RWPE2 (cell line): Measurements from ENCODE around the gene ASCL5.

Source experiments
- ATAC-seq: fragments of 200-7000 bp; cut with Tn5 transposase; 3 replicates; pipeline ENCODE4 v1.9.1; 2021; ENCODE audit warnings: low read depth
- DNase-seq: peaks from one replicate; pipeline ENCODE4 v3.0.0-alpha.2; 2020; ENCODE audit warnings: low spot score
- H3K27ac ChIP-seq: fragments of 450-650 bp; 2 replicates; pipeline ENCODE4 v1.5.1; 2017; ENCODE audit warnings: mild to moderate bottlenecking; ENCODE audit not compliant: poor library complexity, severe bottlenecking
- H3K27me3 ChIP-seq: fragments of 250-450 bp; sonication (Bioruptor Pico); 2 replicates; pipeline ENCODE4 v1.5.1; 2021; ENCODE audit warnings: mild to moderate bottlenecking, moderate library complexity; ENCODE audit not compliant: insufficient read depth, poor library complexity, severe bottlenecking
- H3K36me3 ChIP-seq: fragments of 250-450 bp; sonication (Bioruptor Pico); 2 replicates; pipeline ENCODE4 v1.5.1; 2020; ENCODE audit warnings: low read depth, mild to moderate bottlenecking, moderate library complexity
- H3K4me1 ChIP-seq: fragments of 250-450 bp; sonication (Bioruptor Pico); 2 replicates; pipeline ENCODE4 v1.5.1; 2021; ENCODE audit warnings: mild to moderate bottlenecking, moderate library complexity; ENCODE audit not compliant: insufficient read depth, poor library complexity, severe bottlenecking
- H3K4me3 ChIP-seq: fragments of 250-450 bp; sonication (Bioruptor Pico); 2 replicates; pipeline ENCODE4 v1.5.1; 2021; ENCODE audit warnings: mild to moderate bottlenecking, moderate library complexity; ENCODE audit not compliant: severe bottlenecking
- H3K9me3 ChIP-seq: fragments of 250-450 bp; sonication (Bioruptor Pico); 2 replicates; pipeline ENCODE4 v1.5.1; 2021; ENCODE audit warnings: mild to moderate bottlenecking, moderate library complexity; ENCODE audit not compliant: severe bottlenecking
- TF ChIP-seq, protein P1 (sequence below): fragments of 450-650 bp; IDR thresholded peaks from one replicate; pipeline ENCODE4 v1.5.1; 2017; ENCODE audit warnings: mild to moderate bottlenecking, moderate library complexity; ENCODE audit not compliant: poor library complexity, severe bottlenecking

ASCL5 gene

DNA sequence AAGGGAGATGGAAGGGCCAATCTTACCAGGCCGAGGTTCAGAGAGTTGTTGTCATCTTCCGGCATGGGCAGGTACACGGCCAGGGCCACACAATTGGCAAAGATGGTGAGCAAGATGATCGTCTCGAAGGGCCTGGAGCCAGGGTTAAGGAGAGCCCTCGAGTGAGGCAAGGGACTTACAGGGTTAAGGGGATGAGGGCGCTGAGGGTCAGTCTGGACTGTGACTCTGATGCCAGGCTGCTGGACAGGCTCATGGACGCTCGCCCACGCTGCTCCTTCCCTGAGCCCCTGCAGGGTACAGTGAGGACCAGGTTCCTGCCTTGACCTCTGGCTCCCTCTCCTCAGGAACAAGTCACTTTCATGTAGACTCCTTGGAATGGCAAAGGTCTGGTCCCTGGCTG, 16.8 kb downstream of the ASCL5 start:
- no peaks in the 10 kb centered on the region for H3K4me1 ChIP-seq
- no peaks in the 10 kb centered on the region for H3K36me3 ChIP-seq
- H3K27me3 ChIP-seq, result no peaks in the 10 kb centered on the region
- no peak overlapping the region for H3K4me3 ChIP-seq
- no peak for DNase-seq
- TF ChIP-seq, protein P1, sequence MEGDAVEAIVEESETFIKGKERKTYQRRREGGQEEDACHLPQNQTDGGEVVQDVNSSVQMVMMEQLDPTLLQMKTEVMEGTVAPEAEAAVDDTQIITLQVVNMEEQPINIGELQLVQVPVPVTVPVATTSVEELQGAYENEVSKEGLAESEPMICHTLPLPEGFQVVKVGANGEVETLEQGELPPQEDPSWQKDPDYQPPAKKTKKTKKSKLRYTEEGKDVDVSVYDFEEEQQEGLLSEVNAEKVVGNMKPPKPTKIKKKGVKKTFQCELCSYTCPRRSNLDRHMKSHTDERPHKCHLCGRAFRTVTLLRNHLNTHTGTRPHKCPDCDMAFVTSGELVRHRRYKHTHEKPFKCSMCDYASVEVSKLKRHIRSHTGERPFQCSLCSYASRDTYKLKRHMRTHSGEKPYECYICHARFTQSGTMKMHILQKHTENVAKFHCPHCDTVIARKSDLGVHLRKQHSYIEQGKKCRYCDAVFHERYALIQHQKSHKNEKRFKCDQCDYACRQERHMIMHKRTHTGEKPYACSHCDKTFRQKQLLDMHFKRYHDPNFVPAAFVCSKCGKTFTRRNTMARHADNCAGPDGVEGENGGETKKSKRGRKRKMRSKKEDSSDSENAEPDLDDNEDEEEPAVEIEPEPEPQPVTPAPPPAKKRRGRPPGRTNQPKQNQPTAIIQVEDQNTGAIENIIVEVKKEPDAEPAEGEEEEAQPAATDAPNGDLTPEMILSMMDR, result no peak
- no peak for ATAC-seq
- H3K9me3 ChIP-seq, result no peaks in the 10 kb centered on the region
- no peak overlapping the region for H3K27ac ChIP-seq

GRCh38 chr1:201109651-201110050, 17.3 kb downstream of the ASCL5 start:
- TF ChIP-seq, protein P1, result no peak
- Histone ChIP-seq H3K4me3 (no peak overlapping the region), H3K4me1 (no peaks in the 10 kb centered on the region), H3K36me3 (no peaks in the 10 kb centered on the region), H3K27me3 (no peaks in the 10 kb centered on the region), H3K9me3 (no peaks in the 10 kb centered on the region), H3K27ac (no peak overlapping the region)
- ATAC-seq (no peak), DNase-seq (no peak)

DNA sequence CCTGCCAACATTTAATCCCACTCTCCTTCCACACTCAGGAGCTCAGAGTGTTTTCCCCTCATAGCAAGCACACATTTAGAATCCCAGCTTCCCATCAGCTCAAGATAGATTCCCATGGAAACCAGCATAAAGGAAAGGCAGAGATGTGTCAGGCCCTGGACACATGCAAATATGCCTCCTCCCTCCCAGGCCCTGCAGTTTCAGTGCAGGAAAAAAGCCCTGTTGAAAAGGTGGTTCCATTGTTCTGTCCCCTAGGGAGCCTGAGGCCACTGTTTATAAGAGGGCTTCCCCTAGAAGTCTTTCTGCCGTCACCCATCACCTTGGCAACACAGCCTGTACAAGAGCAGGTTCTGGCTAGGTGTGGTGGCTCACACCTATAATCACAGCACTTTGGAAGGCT, 18.4 kb downstream of the ASCL5 start:
- no peak for DNase-seq
- H3K4me1 ChIP-seq, result no peaks in the 10 kb centered on the region
- no peaks in the 10 kb centered on the region for H3K9me3 ChIP-seq
- TF ChIP-seq, protein P1, result no peak
- H3K27me3 ChIP-seq, result no peaks in the 10 kb centered on the region
- no peak for ATAC-seq
- H3K27ac ChIP-seq, result no peak overlapping the region
- H3K4me3 ChIP-seq, result no peak overlapping the region
- no peaks in the 10 kb centered on the region for H3K36me3 ChIP-seq

- Histone ChIP-seq H3K27me3 (no peaks in the 10 kb centered on the region), H3K9me3 (no peaks in the 10 kb centered on the region), H3K4me1 (no peaks in the 10 kb centered on the region), H3K4me3 (no peak overlapping the region), H3K27ac (no peak overlapping the region), H3K36me3 (no peaks in the 10 kb centered on the region)
- TF ChIP-seq, protein P1, result no peak
- DNase-seq (no peak), ATAC-seq (no peak)
These were observed 21.3 kb downstream of the ASCL5 start for GRCh38 chr1:201105688-201106087.

DNA sequence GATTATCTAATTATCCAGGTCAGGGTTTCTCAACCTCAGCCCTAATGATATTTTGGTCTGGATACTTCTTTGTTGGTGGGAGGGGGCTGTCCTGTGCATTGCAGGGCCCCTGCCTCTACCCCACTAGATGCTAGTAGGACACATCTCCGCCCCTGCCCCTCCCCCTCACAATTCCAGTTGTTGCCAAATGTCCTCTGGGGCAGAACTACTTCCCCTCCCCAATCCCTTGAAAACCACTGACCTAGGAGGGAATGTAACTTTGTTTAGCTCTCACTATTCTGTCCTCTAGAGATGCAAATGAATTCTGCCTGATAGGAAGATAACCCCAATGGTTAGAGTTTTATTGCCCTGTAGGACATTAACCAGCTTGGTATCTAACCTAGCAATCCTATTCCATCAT, 22.8 kb downstream of the ASCL5 start:
- no peak overlapping the region for H3K27ac ChIP-seq
- ATAC-seq, result no peak
- no peaks in the 10 kb centered on the region for H3K4me1 ChIP-seq
- no peaks in the 10 kb centered on the region for H3K27me3 ChIP-seq
- no peak for DNase-seq
- H3K9me3 ChIP-seq, result no peaks in the 10 kb centered on the region
- no peak overlapping the region for H3K4me3 ChIP-seq
- no peaks in the 10 kb centered on the region for H3K36me3 ChIP-seq
- TF ChIP-seq, protein P1, result no peak
